GM12878 (cell line): Measurements from ENCODE around the gene RIIAD1. TPM values are rescaled to one million over a fixed set of nuclear protein-coding genes. Genes with fewer than 3 reads are reported as not detected.

Source experiments
- ASH2L ChIP-seq: fragments of 300-600, 200-600 bp; sonication (generic); IDR thresholded peaks from 2 replicates; pipeline ENCODE4 v1.6.1; 2017; ENCODE audit warnings: low read depth, mild to moderate bottlenecking, borderline replicate concordance
- CHD1 ChIP-seq: IDR thresholded peaks from 2 replicates; pipeline ENCODE4 v1.6.1; 2012; ENCODE audit warnings: low read depth, low read length, improper control_type of control experiment
- EZH2 ChIP-seq: IDR thresholded peaks from 2 replicates; pipeline ENCODE4 v1.6.1; 2012; ENCODE audit warnings: low read depth, mild to moderate bottlenecking, control low read depth, inconsistent platforms, low read length, borderline replicate concordance; ENCODE audit not compliant: control insufficient read depth
- PAX5 ChIP-seq: IDR thresholded peaks from 2 replicates; pipeline ENCODE4 v1.6.1; 2011; ENCODE audit warnings: low read depth, low read length, borderline replicate concordance
- PBX3 ChIP-seq: IDR thresholded peaks from 2 replicates; pipeline ENCODE4 v1.6.1; 2011; ENCODE audit warnings: mild to moderate bottlenecking, low read depth, low read length, moderate library complexity; ENCODE audit not compliant: insufficient replicate concordance
- POU2F2 ChIP-seq: IDR thresholded peaks from 3 replicates; pipeline ENCODE4 v1.6.1; 2011; ENCODE audit warnings: low read depth, mild to moderate bottlenecking, low read length, borderline replicate concordance
- RAD21 ChIP-seq: IDR thresholded peaks from 2 replicates; pipeline ENCODE4 v1.6.1; 2011; ENCODE audit warnings: mild to moderate bottlenecking, low read depth, low read length, moderate library complexity; ENCODE audit not compliant: insufficient read depth
- SREBF2 ChIP-seq: IDR thresholded peaks from 2 replicates; pipeline ENCODE4 v1.6.1; 2012; ENCODE audit warnings: mild to moderate bottlenecking, low read length
- ZZZ3 ChIP-seq: IDR thresholded peaks from 2 replicates; pipeline ENCODE4 v1.6.1; 2011; ENCODE audit warnings: low read depth; ENCODE audit not compliant: control insufficient read depth, insufficient read length
- polyA plus RNA-seq, 11 experiments: library from polyadenylated mRNA; depleted of rRNA in 4 of 11; unstranded in 6 of 11; stranded (reverse) in 5 of 11; fragments of >200 nt; fragmentation: Nextera tagmentation in 4 of 11; fragmentation: Illumina TruSeq in 1 of 11; extraction: Ambion mirVana in 4 of 11; extraction: Trizol in 1 of 11; gene quantifications; 1 replicate in 1 of 11; 2 replicates in 10 of 11; pipeline versions ENCODE4 v1.2.1 to v1.2.3, GENCODE V29; 2011 to 2016; ENCODE audit warnings: inconsistent platforms in 2 of 11, missing spikeins in 2 of 11, low read depth in 1 of 11
- total RNA-seq, 4 experiments: library from RNA; depleted of rRNA in 3 of 4; stranded (reverse); fragments of >200 nt in 3 of 4; fragmentation: Illumina TruSeq in 1 of 4; extraction: Trizol in 1 of 4; gene quantifications; 2 replicates each; pipeline versions ENCODE4 v1.2.1 to v1.2.3, GENCODE V29; 2013 to 2021
- TF ChIP-seq, protein P1 (sequence below): IDR thresholded peaks from 2 replicates; pipeline ENCODE4 v1.6.1; 2012; ENCODE audit warnings: improper control_type of control experiment, low read depth, low read length; ENCODE audit not compliant: insufficient replicate concordance

Gene RIIAD1
- total and polyA plus RNA-seq, 10 of the 15 experiments (the other 5 are each of a cell fraction or from before 2014, with no cell fraction given), result not detected

DNA sequence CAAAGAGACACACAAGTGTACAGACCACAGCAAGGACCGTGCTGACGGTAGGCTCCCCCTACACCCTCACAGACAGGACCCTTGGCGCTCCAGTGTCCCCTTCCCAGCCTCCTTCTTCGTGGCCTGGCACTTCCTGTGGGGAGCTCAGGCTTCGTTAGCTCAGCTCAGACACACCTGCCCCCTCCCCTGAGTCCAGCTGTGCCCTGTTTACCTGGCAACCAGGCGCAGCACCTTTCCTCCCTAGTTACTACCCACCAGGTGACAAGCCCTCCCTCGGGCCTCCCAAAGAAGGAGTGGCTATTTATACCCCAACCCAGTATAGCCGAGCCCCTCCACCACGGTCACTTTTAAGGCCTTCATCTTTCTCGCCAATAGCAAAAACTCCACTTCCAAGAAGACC, 9.4 kb upstream of the RIIAD1 start (continued):
- no peak for TF ChIP-seq PBX3
- TF ChIP-seq SREBF2, result no peak
- TF ChIP-seq EZH2, result no peak
- no peak for TF ChIP-seq ZZZ3
- no peak for TF ChIP-seq RAD21
- no peak for TF ChIP-seq PAX5
- TF ChIP-seq, protein P1, sequence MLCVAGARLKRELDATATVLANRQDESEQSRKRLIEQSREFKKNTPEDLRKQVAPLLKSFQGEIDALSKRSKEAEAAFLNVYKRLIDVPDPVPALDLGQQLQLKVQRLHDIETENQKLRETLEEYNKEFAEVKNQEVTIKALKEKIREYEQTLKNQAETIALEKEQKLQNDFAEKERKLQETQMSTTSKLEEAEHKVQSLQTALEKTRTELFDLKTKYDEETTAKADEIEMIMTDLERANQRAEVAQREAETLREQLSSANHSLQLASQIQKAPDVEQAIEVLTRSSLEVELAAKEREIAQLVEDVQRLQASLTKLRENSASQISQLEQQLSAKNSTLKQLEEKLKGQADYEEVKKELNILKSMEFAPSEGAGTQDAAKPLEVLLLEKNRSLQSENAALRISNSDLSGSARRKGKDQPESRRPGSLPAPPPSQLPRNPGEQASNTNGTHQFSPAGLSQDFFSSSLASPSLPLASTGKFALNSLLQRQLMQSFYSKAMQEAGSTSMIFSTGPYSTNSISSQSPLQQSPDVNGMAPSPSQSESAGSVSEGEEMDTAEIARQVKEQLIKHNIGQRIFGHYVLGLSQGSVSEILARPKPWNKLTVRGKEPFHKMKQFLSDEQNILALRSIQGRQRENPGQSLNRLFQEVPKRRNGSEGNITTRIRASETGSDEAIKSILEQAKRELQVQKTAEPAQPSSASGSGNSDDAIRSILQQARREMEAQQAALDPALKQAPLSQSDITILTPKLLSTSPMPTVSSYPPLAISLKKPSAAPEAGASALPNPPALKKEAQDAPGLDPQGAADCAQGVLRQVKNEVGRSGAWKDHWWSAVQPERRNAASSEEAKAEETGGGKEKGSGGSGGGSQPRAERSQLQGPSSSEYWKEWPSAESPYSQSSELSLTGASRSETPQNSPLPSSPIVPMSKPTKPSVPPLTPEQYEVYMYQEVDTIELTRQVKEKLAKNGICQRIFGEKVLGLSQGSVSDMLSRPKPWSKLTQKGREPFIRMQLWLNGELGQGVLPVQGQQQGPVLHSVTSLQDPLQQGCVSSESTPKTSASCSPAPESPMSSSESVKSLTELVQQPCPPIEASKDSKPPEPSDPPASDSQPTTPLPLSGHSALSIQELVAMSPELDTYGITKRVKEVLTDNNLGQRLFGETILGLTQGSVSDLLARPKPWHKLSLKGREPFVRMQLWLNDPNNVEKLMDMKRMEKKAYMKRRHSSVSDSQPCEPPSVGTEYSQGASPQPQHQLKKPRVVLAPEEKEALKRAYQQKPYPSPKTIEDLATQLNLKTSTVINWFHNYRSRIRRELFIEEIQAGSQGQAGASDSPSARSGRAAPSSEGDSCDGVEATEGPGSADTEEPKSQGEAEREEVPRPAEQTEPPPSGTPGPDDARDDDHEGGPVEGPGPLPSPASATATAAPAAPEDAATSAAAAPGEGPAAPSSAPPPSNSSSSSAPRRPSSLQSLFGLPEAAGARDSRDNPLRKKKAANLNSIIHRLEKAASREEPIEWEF, result no peak
- no peak for TF ChIP-seq ASH2L
- no peak for TF ChIP-seq CHD1
- no peak for TF ChIP-seq POU2F2
- TF ChIP-seq, all 136 proteins: peak for 0
